NK-92 (cell line): ENCODE measurements around the gene VPS9D1.
A peak's percentile ranks its signal among the peaks of the same experiment; 100 is the strongest.
"Not testable (repeated sequence)": the region's sequence is repeated elsewhere in the genome, so short reads cannot be mapped to it uniquely, and the experiment has no call there.

Experiments
- DNase-seq: peaks from one replicate; lab custom pipeline; 2025; ENCODE audit not compliant: unreplicated experiment; lab: John Stamatoyannopoulos, UW

The VPS9D1 gene

GRCh38 chr16:89668790-89669158 lies 51.9 kb downstream of the VPS9D1 start:
- no peak for DNase-seq

- no peak for DNase-seq
These were observed 53.1 kb downstream of the VPS9D1 start for GRCh38 chr16:89667633-89668032.

DNA sequence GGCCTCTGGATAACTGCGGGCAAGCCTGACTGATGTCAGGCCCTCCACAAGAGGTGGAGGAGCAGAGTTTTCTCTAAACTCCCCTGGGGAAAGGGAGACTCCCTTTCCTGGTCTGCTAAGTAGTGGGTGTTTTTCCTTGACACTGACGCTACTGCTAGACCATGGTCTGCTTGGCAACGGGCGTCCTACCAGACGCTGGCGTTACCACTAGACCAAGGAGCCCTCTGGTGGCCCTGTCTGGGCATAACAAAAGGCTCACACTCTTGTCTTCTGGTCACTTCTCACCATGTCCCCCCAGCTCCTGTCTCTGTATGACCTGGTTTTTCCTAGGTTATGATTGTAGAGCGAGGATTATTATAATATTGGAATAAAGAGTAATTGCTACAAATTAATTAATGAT lies 53.7 kb downstream of the VPS9D1 start:
- DNase-seq: not testable (repeated sequence)

DNA sequence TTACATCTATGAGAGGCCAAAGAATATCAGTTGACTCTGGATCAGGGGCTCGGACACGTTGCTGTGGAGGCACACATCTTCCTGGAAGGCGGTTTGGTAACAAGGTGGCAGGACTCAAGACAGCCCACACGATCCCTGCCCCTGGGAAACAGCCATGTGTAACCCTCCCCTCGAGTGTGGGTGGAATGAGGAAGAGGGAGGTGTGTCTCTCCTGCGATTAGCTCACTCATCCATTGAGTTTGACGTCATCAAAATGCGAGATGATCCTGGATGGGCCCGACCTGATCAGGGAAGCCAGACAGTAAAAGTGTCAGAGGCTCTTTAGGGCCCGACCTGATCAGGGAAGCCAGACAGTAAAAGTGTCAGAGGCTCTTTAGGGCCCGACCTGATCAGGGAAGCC lies 56.5 kb downstream of the VPS9D1 start:
- DNase-seq: not testable (repeated sequence)

- no peak for DNase-seq
These were observed 59.5 kb downstream of the VPS9D1 start for GRCh38 chr16:89661215-89661614.

DNA sequence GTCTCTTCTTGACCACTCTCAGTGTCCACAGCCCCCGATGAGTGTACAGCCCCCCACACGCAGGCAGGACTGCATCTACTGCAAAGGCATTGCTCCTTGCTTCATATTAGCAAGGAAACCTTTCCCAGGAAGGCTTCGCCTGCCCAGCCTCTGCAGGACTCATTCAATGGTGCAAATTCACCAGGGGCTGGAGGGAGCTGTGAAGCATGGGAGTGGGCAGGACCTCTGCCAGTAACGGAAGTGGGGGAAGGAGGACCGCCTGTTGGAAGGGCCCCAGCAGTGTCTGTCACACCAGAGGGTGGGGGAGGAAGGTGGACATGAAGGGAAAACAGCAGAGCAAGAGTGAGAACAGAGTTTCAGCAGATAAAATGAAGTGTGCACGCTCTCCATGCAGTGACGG lies 60.6 kb downstream of the VPS9D1 start:
- DNase-seq: no peak

DNA sequence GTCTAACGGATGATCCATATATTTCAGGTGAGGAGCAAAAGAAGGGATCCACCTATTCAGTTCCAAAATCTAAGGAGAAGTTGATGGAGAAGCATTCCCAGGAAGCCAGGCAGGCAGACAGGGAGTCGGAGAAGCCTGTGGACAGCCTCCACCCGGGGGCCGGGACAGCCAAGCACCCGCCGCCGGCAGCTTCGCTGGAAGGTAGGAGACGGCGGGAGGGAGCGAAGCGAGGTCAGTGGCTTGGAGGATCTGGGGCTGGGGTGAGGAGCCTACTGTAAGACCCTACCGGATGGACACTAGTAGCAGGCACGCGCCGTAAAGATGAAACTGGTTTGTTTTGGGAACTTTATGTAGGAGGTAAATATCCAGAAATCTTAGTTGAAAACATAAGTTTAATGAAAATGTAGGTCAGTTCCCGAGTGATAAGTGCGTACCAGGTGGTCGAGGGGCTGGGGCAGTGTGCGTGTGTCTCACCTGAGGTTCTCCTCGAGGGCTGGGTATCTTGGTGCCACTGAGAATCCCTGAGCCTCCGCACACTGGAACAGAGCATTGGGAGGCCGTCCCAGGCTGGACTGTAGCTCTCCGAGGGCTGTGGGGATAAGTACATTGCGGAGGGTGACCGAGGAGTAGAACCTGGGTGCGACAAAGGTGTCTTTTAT lies 62.3 kb downstream of the VPS9D1 start:
- DNase-seq: no peak

GRCh38 chr16:89657442-89658220 lies 63.1 kb downstream of the VPS9D1 start, which contains the start of the genes CHMP1A and SPATA33:
TSS of gene CHMP1A (minus strand) at chr16:89657708. CDS start at chr16:89657588, 120 bp downstream.
TSS of gene SPATA33 (plus strand) at chr16:89657836. CDS start at chr16:89657912, 76 bp downstream.
- DNase-seq: peak; percentile 62
